Forelimb muscle (tissue), 1 donor: ENCODE measurements around the gene C6orf47. TPM values are rescaled to one million over a fixed set of nuclear protein-coding genes. Genes with fewer than 3 reads are reported as not detected.
"Not testable (repeated sequence)": the region's sequence is repeated elsewhere in the genome, so short reads cannot be mapped to it uniquely, and the experiment has no call there.

Experiments
- DNase-seq: peaks from one replicate; pipeline ENCODE4 v3.0.0-alpha.2; 2013; ENCODE audit warnings: low read depth
- polyA plus RNA-seq: library from polyadenylated mRNA; unstranded; fragments of 120-200 nt; gene quantifications from one replicate; pipeline ENCODE4 v1.2.1, GENCODE V29; 2013; ENCODE audit not compliant: insufficient read length

Gene C6orf47, protein sequence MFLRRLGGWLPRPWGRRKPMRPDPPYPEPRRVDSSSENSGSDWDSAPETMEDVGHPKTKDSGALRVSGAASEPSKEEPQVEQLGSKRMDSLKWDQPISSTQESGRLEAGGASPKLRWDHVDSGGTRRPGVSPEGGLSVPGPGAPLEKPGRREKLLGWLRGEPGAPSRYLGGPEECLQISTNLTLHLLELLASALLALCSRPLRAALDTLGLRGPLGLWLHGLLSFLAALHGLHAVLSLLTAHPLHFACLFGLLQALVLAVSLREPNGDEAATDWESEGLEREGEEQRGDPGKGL
- polyA plus RNA-seq = 12.1 TPM

DNA sequence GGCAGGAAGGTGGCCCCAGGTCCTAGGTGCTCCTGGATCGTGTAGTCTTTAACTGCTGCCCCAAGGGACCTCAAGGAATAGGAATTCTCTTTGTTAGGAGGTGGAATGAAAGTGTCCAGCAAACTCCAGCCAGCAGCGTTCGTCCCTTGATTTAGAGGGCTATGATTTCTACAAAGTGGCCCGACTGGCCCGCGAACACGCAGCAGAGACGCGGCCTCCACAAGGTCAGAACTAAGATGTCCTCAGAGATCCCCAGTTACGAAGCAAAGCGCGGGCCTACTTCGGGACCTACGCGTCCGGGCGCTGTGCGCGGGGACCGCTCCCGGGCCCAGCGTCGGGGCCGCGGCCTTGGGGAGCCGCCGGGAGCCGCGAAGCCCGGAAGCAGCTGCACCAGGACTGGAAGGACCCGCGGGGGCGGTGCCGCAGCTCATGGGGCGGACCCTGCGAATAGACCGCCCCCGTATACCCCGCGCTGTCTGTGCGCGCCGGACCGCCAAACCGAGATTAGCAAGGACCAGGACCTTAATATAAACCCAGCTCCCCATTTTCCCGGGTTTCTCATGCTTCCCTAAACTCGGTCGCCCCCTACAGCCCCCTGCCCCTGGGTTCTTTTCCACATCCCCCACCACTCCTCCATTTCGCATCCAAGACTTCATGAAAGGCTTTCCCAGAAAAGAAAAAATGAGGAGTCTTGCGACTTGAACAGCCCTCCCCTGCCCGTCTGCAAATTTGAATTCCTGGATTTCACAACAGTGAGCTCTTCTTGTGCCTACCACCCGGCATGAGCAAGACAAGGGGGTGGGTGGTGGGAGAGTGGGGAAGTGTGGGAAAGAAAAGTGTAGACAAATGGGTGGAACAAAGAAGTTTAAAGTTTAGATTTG, at the start of gene C6orf47:
TSS of gene C6orf47 (minus strand) at position 398 of the 881 bp plus-strand sequence. CDS start 831 bp downstream, outside the sequence.
- no peak for DNase-seq

DNA sequence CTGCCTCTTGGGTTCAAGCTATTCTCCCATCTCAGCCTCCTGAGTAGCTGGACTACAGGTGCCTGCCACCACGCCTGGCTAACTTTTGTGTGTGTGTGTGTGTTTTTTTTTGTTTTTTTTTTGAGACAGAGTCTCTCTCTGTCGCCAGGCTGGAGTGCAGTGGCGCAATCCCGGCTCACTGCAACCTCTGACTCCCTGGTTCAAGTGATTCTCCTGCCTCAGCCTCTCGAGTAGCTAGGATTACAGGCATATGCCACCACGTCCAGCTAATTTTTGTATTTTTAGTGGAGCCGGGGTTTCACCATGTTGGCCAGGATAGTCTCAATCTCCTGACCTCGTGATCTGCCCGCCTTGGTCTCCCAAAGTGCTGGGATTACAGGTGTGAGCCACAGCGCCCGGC, 48.6 kb upstream of the C6orf47 start:
- not testable (repeated sequence) for DNase-seq

DNA sequence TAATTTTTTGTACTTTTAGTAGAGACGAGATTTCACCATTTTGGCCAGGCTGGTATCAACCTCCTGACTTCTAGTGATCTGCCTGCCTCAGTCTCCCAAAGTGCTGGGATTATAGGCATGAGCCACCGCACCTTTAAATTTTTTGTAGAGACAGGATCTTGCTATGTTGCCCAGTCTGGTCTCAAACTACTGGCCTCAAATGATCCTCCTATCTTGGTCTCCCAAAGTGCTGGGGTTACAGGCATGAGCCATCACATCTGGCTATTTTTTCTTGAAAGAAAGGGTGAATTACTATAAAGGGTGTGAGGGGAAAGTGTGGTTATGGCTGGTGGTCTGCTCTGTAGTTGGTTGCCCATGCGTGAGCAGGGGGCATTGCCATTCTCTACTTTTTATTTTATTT, 47.6 kb upstream of the C6orf47 start:
- DNase-seq = no peak

DNA sequence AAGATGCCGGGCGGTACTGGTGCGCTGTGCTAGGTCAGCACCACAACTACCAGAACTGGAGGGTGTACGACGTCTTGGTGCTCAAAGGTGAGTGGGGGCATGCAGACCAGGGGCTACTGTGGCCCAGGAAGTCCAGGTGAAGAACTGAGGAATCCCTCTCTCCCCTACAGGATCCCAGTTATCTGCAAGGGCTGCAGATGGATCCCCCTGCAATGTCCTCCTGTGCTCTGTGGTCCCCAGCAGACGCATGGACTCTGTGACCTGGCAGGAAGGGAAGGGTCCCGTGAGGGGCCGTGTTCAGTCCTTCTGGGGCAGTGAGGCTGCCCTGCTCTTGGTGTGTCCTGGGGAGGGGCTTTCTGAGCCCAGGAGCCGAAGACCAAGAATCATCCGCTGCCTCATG, 47.1 kb upstream of the C6orf47 start:
- DNase-seq = no peak

DNA sequence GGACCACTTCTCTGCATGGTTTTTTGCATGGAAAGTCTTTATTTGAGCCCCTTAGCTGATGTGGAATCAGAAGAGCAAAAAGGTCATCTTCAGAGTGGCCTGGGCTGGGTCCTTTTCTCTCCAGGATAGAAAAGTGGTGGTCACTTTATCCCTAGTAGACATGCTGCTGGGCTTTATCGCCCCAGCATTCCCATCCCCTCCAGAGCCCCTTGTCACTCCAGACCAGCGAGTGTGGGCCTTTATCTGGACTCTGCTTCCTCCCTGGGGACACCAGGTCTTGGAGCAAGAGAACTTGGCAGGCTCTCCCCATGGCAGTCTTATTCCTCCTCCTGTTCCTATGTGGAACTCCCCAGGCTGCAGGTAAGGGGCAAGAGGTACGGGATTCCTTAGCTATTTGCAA, 46.0 kb upstream of the C6orf47 start, which contains the start of gene LY6G6F:
TSS of gene LY6G6F (plus strand) at position 268 of the 400 bp plus-strand sequence. CDS start at position 309, 41 bp downstream.
- DNase-seq = no peak

DNA sequence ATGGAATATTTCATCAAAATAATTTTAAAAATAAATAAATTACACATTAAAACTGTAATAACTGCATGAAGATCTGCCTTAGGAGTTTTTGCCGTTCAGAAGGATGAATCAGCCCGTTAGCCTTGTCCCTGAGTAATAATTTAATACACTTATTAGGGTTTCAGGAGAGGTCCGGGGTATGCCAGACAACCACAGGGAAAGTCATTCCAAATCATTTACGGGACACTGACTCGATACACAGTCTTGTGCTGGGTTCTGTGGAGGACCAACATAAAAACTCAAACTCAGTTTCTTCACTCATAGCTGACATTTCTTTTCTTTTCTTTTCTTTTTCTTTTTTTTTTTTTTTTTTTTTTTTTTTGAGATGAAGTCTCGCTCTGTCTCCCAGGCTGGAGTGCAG, 45.4 kb upstream of the C6orf47 start:
- no peak for DNase-seq

- peak; percentile 99 for DNase-seq
These were observed 42.5 kb upstream of the C6orf47 start, which contains the start of gene ABHD16A for GRCh38 chr6:31702819-31703716. ABHD16A (minus strand) TSS chr6:31703324; CDS start chr6:31703281, 43 bp downstream.

GRCh38 chr6:31702405-31702818, 41.8 kb upstream of the C6orf47 start:
- DNase-seq = no peak

- DNase-seq = no peak
These were observed 41.3 kb upstream of the C6orf47 start for GRCh38 chr6:31701666-31702404.

- no peak for DNase-seq
These were observed 40.3 kb upstream of the C6orf47 start for GRCh38 chr6:31700740-31701401.

- DNase-seq = no peak
These were observed 37.0 kb upstream of the C6orf47 start for GRCh38 chr6:31697555-31697954.

GRCh38 chr6:31693535-31693934, 33.0 kb upstream of the C6orf47 start:
- no peak for DNase-seq

DNA sequence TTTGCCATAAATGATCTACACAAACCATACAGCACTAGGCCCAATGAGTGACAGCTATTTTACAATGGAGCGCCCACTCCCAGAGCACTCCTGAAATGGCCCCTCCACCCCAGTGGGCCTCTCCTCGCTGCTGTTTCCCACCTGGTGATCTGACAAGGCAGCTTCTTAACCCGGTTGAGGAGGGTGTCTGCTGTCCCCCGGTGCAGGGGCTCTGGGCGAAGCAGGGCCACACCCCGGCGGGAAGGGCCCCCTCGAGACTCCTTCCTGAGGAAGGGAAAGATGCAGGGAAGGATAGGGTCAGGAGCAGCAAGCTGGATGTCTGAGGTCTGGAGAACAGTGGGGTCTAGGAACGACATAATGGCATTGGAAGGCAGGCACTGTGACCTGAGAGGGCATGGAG, 32.3 kb upstream of the C6orf47 start:
- no peak for DNase-seq

- no peak for DNase-seq
These were observed 31.8 kb upstream of the C6orf47 start for GRCh38 chr6:31692353-31692752.

- DNase-seq = no peak
These were observed 31.1 kb upstream of the C6orf47 start for GRCh38 chr6:31691564-31692108.

- DNase-seq = no peak
These were observed 30.5 kb upstream of the C6orf47 start for GRCh38 chr6:31691078-31691463.

DNA sequence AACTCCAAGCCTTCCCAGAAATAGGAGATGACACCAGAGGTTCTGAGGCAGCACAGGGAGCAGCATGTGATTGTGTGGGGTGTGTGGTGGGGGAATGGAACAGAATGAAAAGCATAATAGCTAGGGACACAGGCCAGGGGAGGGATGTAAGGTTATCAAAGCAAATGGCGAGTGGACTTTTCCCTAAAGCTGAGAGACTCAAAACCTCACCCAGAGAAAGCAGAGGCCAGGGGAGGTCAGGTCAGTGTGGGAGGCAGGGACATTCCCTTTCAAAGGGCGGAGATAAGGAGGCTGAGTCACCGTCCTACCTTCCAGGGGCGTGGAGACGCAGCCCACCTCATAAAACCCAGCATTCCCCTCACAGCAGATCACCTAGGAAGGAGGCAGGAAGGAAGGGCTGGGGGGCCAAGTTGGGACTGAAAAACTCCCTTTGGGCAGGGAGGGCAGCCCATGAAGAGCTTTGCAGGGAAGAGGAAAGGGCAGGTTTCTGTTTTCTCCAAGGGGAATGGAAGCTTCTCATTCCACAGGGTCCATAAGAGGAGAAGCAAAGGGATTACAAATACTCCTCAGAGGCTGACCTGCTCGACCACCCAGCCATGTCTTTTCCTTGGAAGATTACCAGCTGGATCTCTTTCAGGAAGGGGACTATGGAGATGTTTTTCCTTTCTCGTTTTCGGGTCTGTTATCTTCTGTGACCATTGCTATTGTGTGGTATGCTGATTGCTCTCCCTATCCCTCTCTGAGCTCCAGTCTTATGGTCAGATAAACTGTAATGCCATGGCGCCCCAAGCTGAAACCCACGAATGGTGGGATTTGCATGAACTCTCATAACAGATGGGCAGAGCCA, 29.9 kb upstream of the C6orf47 start:
- no peak for DNase-seq

DNA sequence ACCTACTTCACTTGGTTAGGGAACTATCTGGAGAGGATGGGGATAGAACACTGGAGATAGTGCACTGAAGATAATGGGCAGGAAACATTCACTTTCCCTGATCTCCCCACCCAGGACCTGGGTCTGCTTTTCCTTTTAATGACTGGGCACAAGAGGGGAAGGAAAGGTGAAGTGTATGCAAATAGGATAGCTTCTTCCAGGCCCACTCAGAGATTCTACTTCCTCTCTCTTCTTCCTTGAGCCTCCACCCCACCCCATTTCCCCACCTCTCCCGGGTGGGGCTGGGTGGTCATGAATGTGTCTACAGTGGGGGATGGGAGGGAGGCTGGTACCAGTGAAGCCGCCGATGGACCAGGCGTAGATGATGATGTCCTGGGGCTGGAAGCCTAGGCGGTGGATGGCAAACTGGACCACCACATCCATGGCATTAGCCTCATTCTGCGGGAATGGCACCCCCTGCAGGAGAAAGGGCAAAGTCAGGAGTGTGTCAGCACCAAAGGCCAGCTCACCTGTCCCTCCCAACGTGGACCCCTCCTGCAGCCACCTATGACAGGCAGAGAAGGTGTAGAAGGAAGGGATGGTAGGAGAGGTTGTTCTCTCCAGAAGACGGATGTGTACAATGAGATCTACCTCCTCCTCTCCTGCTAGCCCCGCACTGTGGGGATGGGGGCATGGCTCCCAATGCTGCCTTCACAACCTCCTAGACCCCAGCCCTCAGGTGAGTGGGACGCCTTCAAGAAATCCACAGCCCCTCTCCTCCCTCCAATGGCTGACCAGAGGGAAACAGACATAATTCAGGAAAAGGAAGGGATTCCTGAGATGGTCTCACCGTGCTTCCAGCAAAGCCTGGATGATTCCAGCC, 28.9 kb upstream of the C6orf47 start:
- no peak for DNase-seq
